ENCODE measurements around the gene MRI1.
"Not testable (repeated sequence)": the region's sequence is repeated elsewhere in the genome, so short reads cannot be mapped to it uniquely, and the experiment has no call there.

Gene MRI1

DNA sequence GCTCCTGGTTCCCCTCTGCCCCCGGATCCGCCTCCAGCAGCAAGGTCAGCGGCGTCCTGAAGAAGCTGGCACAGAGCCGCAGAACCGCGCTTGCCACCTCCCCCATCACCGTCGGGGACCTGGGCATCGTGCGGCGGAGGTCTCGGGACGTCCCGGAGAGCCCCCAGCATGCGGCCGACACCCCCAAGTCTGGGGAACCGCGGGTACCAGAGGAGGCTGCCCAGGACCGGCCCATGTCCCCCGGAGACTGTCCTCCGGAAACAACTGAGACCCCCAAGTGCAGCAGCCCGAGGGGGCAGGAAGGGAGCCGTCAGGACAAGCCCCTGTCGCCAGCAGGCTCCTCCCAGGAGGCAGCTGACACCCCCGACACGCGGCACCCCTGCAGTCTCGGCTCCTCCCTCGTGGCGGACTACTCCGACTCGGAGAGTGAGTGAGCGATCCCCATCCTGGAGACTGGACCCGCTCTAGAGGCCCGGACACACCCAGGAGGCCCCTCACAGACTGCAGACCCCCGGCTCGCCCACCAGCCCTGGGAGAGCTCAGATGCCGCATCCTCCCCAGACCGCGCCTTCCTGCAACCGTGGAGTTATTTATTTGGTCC is 1.6 kb upstream of the MRI1 start:
- no peak for DNase-seq

DNA sequence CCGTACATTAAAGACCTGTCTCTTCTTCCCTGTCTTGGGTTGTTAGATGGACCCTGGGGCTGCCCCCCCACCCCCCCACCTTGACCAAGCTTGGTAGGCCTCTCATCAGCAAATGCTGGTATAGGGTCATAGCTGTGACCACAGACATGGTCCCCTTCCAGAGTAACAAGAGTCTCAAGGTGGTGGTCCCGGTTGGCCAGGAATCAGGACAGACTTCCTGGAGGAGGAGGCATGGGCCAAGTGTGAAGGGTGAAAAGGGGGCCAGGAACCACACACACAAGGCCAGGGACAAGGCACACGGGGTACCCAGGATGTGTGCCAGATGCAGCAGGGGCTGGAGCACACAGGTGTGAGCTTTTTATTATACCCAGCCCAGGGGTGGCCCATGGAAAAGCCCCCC is 1.1 kb upstream of the MRI1 start:
- no peak for DNase-seq

DNA sequence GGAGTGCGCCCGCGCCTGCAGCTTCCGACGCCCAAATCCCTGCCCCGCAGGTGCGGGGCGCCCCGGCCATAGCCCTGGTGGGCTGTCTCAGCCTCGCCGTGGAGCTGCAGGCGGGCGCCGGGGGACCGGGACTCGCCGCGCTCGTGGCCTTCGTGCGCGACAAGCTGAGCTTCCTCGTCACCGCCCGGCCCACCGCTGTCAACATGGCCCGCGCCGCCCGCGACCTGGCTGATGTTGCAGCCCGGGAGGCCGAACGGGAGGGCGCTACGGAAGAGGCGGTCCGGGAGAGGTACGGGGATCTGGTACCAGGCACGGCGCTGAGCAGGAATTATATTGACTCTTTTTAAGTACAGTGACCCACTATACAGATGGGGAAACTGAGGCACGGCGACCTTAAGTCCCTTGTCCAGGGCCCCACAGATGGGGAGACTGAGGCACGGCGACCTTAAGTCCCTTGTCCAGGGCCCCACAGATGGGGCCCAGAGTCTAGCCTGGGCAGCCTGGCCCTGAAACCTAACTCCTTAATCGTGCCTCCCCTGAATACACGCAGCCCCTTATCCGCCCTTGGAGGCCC is 586 bp downstream of the MRI1 start:
- peak; percentile 26 for DNase-seq

DNA sequence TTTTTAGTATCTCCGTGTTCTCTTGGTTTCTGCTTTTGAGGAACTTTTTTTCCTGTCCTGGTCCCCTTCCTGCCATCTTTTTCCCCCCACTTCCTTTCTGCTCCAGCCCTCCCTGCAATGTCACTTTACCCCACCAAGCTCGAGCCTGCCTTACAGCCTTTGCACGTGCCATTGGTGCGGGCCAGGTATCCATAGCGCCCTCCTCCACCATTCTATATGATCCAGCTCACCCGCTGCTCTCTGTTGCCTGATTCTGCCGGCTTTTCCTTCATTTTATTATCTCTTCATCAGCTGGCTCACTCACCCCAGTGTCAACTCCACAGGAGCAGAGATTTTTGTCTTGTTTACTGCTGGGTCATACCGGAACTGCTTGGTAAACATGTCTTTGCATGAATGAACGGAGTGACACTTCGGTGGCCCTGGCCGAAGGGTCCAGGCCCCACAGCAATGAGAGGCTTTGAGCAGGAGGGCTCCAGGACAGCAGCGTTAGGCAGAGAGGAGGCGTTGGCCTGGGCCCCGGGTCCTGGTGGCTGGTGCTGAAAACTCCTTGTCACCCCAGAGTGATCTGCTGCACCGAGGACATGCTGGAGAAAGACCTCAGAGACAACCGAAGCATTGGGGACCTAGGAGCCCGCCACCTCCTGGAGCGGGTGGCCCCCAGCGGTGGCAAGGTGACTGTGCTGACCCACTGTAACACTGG is 1.2 kb downstream of the MRI1 start:
- DNase-seq = no peak

DNA sequence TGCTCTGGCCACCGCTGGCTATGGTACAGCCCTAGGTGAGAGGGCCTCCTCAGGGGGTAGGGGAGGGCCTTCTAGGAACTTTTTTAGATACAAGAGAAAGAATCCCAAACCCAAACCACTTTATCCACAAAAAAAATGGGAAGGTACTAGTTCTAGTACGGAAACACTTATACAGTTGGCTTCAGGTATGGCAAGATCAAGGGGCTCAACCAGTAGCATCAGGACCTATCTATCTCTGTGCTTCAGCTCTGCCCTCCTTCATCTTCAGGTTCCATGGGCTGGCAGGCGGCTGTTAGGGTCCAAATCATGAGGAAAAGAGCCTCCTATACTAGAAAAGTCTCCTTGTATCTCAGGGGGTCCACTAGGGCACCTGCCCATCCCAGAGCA is 1.8 kb downstream of the MRI1 start:
- no peak for DNase-seq

DNA sequence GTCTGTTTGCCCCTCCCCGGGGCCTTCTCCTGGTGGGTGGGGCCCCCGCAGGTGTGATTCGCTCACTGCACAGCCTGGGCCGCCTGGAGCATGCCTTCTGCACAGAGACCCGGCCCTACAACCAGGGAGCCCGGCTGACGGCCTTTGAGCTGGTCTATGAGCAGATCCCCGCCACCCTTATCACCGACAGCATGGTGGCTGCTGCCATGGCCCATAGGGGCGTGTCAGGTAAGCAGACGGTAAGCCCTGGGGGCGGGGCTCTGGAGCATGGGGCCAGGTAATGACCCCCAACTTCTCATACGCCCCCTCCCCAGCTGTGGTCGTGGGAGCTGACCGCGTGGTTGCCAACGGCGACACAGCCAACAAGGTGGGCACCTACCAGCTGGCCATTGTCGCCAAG is 4.2 kb downstream of the MRI1 start:
- no peak for DNase-seq

DNA sequence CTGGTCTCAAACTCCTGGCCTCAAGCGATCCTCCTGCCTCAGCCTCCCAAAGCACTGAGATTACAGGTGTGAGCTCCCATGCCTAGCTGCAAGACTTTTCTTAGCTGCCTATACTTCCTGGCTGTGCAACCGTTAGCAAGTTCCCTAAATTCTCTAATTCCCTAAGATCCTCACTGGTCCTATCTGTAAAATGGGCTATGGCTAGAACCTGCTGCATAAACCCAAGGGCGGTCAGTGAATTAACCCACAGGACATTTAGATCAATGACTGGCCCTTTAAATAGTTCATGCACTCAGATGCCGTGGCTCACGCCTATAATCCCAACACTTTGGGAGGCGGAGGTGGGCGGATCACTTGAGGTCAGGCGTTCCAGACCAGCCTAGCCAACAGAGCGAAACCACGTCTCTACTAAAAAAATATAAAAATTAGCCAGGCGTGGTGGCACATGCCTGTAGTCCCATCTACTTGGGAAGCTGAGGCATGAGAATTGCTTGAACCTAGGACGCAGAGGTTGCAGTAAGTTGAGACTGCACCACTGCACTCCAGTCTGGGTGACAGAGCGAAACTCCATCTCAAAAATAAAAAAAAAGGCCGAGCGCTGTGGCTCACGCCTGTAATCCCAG is 5.8 kb downstream of the MRI1 start:
- DNase-seq = no peak

DNA sequence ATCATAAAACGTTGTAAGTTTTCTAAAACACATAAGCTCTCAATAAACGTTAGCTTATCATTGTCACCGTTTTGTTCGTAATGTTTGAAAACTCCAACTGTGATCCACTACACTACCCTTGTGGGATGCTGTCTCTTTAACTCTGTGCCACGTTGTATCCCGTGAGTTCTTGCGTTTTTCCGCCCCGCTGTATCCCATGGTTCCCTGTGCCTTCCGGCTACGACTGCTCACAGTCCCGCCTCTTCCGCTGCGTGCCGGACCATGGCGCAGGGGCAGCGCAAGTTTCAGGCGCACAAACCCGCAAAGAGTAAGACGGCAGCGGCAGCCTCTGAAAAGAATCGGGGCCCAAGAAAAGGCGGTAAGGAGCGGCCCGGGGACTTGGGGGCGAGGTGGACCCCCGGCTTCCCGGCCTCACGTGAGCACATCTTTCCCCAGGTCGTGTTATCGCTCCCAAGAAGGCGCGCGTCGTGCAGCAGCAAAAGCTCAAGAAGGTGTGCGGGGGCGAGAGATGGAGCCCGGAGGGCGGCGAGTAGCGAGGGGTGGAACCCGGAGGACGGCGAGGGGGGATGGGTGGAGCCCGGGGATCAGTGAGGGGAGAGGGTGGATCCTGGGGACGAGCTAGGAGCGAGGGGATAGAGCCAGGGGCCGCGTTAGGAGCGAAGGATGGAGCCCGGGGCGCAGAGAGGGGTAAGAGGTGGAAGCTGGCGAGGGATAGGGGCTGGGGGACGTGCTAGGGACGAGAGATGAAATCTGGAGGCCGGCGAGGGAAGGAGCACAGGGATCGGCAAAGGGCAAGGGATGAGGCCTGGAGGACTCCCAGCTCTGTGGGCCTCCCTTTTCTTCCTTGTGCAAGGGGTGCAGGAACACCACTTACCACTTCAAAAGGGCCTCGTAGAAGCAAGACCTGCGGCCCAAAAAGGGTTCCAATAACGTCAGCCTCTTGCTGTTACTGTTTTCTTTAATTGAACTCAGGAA is 10.2 kb downstream of the MRI1 start, which contains the start of gene C19orf53:
TSS of gene C19orf53 (plus strand) at position 240 of the 975 bp plus-strand sequence. CDS start at position 262, 22 bp downstream.
- peak; percentile 83 for DNase-seq

DNA sequence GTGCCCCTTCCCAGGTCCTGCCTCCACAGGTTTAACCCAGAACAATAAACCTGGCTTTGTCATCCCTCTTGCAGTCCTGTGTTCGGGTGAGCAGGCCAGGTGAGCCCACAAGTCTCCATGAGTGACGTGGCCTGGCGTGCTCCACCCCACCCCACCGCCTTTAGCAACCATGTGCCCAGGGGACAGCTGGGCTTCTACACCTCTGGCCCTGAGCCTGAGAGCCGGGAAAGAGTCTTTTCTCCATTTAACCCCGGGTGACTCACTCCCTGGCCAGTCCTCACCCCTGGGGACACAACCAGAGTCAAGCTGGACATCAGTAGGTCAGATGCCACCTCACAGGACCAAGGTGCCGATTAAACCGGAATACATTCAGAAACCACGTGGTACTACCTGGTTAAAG is 14.1 kb downstream of the MRI1 start:
- no peak for DNase-seq

DNA sequence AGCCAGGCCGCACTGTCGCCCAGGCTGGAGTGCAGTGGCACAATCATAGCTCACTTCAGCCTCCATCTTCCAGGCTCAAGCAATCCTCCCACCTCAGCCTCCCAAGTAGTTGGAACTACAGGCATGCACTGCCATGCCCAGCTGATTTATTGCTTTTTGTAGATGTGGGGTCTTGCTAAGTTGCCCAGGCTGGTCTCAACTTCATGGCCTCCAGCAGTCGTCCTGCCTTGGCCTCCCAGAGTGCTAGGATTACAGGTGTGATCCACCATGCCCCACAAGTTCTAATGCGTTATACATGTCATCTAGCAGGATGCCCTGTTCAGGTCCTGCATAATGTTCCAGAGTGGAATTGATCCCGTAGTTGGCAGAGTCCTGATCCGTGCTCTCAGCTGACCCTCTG is 14.5 kb downstream of the MRI1 start:
- no peak for DNase-seq

DNA sequence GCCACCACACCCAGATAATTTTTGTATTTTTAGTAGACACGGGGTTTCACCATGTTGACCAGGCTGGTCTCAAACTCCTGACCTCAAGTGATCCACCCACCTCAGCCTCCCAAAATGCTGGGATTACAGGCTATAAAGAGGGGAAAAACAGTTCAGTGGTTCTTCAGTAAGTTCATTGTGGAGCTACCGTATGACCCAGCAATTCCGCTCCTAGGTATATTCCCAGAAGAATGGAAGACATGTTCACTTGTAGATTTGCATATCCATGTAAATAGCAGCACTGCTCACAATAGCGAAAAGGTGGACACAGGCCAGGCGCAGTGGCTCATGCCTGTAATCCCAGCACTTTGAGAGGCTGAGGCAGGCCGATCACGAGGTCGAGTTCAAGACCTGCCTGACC is 15.5 kb downstream of the MRI1 start:
- not testable (repeated sequence) for DNase-seq

DNA sequence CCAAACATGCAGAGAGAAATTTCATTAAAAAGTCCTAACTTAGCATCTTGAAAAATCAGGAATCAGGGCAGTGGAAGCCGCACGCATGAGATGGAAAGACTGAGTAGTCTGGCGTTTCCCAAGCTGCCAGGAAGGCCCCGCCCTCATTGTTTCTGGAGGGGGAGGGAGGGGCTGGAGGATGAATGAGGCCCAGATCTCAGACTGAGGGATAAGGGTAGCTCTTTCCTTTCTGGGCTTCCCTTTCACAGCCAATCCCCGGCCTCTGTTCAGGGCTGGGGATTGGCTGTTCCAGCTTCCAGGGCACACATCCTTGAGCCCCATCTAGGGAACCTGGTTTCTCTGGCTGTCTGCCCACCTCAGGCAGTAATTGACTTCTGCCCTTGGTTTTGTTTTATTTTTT is 17.2 kb downstream of the MRI1 start:
- no peak for DNase-seq

DNA sequence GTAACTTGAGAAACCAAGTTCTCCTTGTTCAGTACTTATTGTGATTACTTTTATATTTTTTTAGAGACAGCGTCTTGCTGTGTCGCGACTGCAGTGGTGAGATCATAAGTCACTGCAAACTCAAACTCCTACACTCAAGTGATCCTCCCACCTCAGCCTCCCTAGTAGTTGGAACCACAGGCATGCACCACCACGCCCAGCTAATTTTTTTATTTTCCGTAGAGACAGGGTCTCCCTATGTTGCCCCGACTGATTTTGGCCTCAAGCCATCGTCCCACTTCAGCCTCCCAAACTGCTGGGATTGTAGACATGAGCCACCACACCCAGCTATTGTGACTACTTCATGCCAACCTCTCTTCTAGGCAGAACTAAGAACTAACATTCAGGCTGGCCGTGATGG is 18.2 kb downstream of the MRI1 start:
- no peak for DNase-seq

DNA sequence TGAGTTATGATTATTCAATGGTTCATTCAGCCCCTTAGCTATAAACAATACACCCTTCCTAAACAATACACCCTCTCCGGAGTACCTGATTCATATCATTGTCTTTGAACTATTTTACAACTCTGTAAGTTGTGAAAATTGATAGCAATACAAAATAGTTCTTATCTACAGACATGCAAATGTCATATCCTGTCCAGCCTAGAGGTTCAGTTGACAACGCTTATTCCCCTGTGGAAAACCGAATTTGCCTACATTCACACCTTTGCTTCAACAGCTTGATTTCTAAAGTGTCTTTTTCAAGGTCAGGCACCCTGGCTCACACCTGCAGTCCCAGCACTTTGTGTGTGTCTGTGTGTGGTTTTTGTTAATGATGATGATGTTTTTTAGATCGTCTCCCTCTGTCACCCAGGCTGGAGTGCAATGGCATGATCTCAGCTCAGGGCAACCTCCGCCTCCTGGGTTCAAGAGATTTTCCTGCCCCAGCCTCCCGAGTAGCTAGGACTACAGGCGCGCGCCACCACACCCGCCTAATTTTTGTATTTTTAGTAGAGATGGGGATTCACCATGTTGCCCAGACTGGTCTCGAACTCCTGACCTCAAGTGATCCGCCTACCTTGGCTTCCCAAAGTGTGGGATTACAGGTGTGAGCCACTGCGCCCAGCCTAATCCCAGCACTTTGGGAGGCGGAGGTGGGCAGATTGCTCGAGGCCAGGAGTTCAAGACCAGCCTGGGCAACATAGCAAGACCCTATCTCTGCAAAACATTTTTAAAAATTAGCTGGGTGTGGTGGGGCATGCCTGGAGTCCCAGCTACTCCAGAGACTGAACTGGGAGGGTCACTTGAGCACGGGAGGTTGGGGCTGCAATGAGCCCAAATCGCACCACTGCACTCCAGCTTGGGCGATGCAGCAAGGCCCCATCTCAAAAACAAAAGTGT is 19.5 kb downstream of the MRI1 start:
- DNase-seq = no peak

DNA sequence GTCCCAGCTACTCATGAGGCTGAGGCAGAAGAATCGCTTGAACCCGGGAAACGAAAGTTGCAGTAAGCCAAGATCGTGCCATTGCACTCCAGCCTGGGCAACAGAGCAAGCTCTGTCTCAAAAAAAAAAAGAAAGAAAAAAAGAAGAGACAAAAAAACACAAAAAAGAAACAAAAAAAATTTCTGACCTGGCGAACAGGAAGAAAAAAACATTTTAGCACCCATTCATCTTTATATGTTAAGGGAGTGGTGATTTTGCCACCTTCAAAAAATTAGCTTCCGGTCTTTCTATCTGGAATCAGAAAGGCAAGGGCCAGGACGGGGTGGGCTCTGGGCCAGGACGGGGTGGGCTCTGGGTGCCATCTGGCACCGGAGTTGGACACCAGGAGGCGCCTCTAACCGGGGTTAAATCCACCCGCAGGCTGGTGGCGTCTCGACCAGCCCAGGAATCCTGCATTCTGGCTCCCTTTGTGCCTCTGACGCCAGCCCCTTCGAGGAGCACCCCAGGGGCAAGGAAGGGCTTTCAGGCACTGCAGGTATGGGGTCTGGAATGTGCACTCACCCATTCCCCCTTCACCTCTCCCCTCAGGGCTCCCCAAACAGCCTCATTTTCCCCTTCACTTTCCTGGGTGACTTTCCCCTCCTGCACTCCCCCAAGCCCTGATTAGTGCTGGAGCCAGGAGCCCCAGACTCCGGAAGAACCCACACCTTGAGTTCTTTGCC is 20.6 kb downstream of the MRI1 start:
- DNase-seq = peak; percentile 57

DNA sequence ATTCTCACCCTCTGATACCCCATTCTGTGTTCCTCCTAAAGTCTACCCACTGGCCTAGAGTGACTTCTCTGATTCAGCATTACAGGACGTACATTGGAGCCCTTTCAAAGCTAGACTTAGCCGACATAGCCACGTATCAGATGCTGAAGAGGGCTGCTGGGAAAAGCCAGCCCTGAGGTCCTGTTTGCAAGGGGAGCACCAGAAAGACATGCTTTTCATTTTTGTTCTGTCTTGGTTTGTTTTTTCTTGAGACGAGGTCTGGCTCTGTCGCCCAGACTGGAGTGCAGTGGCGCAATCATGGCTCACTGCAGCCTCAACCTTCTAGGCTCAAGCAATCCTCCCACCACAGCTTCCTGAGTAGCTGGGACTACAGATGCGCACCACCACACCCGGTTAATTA is 24.7 kb downstream of the MRI1 start:
- peak; percentile 50 for DNase-seq

DNA sequence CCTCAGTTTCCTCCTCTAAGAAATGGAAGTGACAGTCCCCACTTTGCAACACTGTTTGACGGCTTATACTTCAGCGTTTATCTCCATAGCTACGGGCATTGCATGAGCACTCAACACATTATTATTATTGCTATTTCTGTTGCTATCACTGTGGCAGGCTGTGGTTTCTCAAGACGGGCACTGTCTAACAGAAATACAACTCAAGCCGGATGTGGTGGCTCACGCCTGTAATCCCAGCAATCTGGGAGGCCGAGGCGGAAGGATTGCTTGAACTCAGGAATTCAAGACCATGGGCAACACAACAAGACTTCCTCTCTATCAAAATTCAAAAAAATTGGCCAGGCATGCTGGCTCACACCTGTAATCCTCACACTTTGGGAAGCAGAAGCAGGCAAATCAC is 26.0 kb downstream of the MRI1 start:
- DNase-seq = peak; percentile 40

DNA sequence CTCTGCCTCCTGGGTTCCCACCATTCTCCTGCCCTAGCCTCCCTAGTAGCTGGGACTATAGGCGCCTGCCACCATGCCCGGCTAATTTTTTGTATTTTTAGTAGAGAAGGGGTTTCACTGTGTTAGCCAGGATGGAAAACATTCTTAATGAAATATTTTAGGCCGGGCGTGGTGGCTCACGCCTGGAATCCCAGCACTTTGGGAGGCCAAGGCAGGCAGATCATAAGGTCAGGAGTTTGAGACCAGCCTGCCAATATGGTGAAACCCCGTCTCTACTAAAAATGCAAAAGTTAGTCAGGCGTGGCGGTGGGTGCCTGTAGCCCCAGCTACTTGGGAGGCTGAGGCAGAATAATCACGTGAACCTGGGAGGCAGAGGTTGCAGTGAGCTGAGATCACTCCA is 29.0 kb downstream of the MRI1 start:
- DNase-seq = not testable (repeated sequence)

DNA sequence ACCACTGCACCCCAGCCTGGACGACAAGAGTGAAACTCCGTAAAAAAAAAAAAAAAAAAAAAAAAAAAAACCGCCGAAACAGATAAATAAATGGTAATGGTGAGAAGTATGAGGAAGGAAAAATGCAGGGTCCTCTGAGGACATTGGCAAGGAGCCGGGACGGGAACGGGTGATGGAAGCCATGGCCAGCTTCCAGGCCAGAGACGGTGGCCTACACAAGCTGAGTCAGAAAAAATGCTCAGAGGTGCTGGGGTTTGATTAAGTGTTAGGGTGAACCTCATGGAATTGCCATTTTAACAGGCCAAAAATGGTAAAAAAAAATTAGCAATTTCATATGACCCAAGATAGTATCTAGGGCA is 30.1 kb downstream of the MRI1 start:
- DNase-seq = peak; percentile 27

DNA sequence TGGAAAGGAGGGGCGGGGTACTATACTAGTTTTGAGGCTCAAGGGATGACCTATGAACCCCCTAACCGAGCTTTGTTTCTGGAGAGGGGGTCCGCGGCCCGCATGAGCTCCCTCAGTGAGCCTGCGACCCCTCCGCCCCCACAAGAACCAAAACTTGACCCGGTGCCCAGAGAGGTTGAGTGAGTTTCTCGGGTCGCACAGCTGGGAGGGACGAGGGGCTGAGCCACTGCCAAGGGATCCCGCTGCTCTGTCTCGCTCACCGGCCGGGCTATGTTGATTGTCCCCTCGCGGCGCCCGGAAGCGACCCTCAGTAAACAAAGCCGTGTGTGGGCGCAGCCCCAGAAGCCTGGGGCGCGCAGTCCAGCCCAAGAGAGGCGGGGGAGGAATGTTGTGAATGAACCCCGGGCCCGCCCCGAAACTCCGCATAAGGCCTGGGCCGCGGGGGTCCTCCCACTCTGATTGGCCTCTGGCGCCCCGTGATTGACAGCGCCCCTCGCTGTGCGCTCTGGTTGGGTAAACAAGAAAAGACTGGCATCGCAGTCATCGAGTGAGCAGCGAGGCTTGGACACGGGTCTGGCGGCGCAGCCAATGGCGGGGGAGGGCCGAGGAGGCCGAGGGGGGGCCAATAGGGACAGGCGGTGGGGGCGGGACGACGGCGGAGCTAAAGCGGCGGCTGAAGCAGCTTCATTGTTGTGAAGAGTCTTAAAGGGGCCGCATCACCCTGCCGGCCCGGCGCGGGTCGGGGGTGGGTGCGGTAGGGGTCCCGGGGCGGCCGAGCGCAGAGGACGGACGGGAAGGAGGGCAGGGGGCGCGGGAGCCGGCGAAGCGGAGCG is 30.7 kb downstream of the MRI1 start, which contains the start of gene ZSWIM4:
TSS of gene ZSWIM4 (plus strand) at position 687 of the 833 bp plus-strand sequence. CDS start 206 bp downstream, outside the sequence.
- peak; percentile 80 for DNase-seq

All from central memory CD4-positive, alpha-beta T cell (primary cell).